GM21737 (cell line): Measurements from ENCODE around the gene PITPNM1.
"Not testable (repeated sequence)": the region's sequence is repeated elsewhere in the genome, so short reads cannot be mapped to it uniquely, and the experiment has no call there.

ENCODE experiments used
- ATAC-seq: cut with Tn5 transposase; IDR thresholded peaks from one replicate; pipeline ENCODE4 v1.9.1; 2021; ENCODE audit warnings: mild to moderate bottlenecking, moderate library complexity; ENCODE audit not compliant: unreplicated experiment

The PITPNM1 gene

GRCh38 chr11:67491276-67492068, 13.7 kb downstream of the PITPNM1 start:
- ATAC-seq = no peak

GRCh38 chr11:67490727-67491065, 14.5 kb downstream of the PITPNM1 start:
- no peak for ATAC-seq

GRCh38 chr11:67489885-67490726, 15.1 kb downstream of the PITPNM1 start:
- ATAC-seq = no peak

- ATAC-seq = no peak
These were observed 15.8 kb downstream of the PITPNM1 start for GRCh38 chr11:67489203-67489884.

GRCh38 chr11:67486481-67487195, 18.5 kb downstream of the PITPNM1 start:
- ATAC-seq = no peak

- ATAC-seq = not testable (repeated sequence)
These were observed 19.2 kb downstream of the PITPNM1 start for GRCh38 chr11:67485873-67486361.

- no peak for ATAC-seq
These were observed 20.3 kb downstream of the PITPNM1 start for GRCh38 chr11:67484847-67485311.

GRCh38 chr11:67483831-67484665, 21.1 kb downstream of the PITPNM1 start:
- no peak for ATAC-seq

- ATAC-seq = peak; percentile 60
These were observed 22.1 kb downstream of the PITPNM1 start, which contains the start of gene AIP for GRCh38 chr11:67482827-67483798. TSS of gene AIP (plus strand) at chr11:67483026. CDS start at chr11:67483159, 133 bp downstream.

GRCh38 chr11:67482275-67482826, 22.8 kb downstream of the PITPNM1 start:
- no peak for ATAC-seq

- not testable (repeated sequence) for ATAC-seq
These were observed 27.7 kb downstream of the PITPNM1 start for GRCh38 chr11:67477344-67478050.

GRCh38 chr11:67476692-67477091, 28.5 kb downstream of the PITPNM1 start:
- ATAC-seq = not testable (repeated sequence)

- no peak for ATAC-seq
These were observed 32.3 kb downstream of the PITPNM1 start for GRCh38 chr11:67472882-67473281.

GRCh38 chr11:67470337-67471002, 34.7 kb downstream of the PITPNM1 start:
- no peak for ATAC-seq

- no peak for ATAC-seq
These were observed 35.7 kb downstream of the PITPNM1 start for GRCh38 chr11:67469508-67469811.

GRCh38 chr11:67468759-67469507, 36.2 kb downstream of the PITPNM1 start, which contains the start of gene TMEM134:
TSS of gene TMEM134 (minus strand) at chr11:67469251. CDS start at chr11:67469192, 59 bp downstream.
- ATAC-seq = peak; percentile 67
